GM12864 (cell line): ENCODE measurements around the gene SPR.
"Not testable (repeated sequence)": the region's sequence is repeated elsewhere in the genome, so short reads cannot be mapped to it uniquely, and the experiment has no call there.

ENCODE experiments used
- DNase-seq: peaks from one replicate; pipeline ENCODE4 v3.0.0-alpha.2; 2011; ENCODE audit warnings: low read depth
- H3K4me3 ChIP-seq: 2 replicates; pipeline ENCODE4 v1.5.1; 2011; ENCODE audit warnings: mild to moderate bottlenecking, low read depth, low read length, control low read depth
- TF ChIP-seq, protein P1 (sequence below): IDR thresholded peaks from 2 replicates; pipeline ENCODE4 v1.5.1; 2011; ENCODE audit warnings: low read depth, mild to moderate bottlenecking, moderate library complexity, low read length, control low read depth, inconsistent platforms; ENCODE audit errors: missing control alignments

SPR gene

DNA sequence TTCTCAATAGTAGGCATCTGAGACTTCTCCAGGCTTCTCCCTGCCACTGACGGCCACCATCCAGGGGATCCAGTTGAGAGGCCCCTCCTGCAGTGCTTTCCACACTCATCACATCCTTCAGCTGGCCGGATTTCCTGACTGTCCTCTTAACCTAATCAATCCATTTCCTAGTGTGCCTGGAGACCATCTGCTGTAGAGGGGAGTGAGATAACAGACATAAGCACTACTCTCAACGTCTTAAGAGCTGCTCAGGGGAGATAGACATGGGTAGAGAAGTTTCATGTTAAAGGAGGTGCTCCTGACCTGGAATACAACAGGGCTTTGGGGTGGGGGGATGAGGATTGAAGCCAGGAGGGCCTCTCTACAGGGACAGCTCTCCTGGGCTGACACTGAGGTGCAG, 14.2 kb downstream of the SPR start:
- TF ChIP-seq, protein P1, sequence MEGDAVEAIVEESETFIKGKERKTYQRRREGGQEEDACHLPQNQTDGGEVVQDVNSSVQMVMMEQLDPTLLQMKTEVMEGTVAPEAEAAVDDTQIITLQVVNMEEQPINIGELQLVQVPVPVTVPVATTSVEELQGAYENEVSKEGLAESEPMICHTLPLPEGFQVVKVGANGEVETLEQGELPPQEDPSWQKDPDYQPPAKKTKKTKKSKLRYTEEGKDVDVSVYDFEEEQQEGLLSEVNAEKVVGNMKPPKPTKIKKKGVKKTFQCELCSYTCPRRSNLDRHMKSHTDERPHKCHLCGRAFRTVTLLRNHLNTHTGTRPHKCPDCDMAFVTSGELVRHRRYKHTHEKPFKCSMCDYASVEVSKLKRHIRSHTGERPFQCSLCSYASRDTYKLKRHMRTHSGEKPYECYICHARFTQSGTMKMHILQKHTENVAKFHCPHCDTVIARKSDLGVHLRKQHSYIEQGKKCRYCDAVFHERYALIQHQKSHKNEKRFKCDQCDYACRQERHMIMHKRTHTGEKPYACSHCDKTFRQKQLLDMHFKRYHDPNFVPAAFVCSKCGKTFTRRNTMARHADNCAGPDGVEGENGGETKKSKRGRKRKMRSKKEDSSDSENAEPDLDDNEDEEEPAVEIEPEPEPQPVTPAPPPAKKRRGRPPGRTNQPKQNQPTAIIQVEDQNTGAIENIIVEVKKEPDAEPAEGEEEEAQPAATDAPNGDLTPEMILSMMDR = no peak
- H3K4me3 ChIP-seq = no peak overlapping the region
- no peak for DNase-seq

DNA sequence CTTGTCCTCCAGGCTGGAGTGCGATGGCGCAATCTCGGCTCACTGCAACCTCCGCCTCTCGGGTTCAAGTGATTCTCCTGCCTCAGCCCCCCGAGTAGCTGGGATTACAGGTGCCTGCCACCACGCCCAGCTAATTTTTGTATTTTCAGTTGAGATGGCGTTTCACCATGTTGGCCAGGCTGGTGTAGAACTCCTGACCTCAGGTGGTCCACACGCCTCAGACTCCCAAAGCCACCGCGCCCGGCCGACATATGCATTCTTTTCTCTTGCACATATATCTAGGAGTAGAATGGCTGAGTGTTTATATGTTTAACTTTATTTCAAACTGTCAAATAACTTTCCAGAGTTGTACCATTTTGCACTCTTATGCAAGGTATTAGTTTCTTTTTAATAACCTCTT, 20.2 kb downstream of the SPR start:
- not testable (repeated sequence) for H3K4me3 ChIP-seq, DNase-seq

DNA sequence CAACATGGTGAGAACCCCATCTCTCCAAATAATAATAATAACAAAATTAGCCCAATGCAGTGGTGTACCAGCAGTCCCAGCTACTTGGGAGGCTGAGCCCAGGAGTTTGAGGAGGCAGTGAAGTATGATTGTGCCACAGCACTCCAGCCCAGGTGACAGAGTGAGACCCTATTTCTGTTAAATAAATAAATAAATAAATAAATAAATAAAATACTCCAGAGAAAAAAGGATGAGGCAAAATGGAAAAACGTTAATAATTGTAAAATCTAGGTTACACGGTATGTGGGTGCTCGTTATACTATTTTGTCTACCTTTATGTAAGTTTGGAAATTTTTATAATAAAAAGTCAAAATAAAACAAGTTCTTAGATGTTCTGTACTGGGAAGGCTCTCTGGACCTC, 21.5 kb downstream of the SPR start:
- H3K4me3 ChIP-seq = no peak overlapping the region
- no peak for DNase-seq
- TF ChIP-seq, protein P1 = no peak

DNA sequence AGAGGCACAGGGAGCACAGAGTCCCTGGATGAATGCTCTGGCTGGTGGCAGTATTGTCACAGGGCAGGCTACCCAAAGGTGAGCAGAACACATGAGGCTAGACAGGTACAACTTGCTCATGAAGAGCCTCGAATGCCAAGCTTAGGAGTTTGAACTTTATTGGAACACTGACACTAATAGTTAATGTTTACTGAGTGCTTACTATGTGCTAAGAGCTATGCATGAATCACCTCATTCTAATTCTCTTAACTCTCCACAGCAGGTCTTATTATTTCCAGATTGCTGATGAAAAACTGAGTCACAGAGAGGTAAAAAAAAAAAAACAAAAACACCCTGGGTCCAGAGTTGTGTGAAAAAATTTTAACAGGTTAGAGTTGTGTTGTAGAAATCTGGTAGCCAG, 24.0 kb downstream of the SPR start:
- TF ChIP-seq, protein P1 = no peak
- DNase-seq = no peak
- no peak overlapping the region for H3K4me3 ChIP-seq

DNA sequence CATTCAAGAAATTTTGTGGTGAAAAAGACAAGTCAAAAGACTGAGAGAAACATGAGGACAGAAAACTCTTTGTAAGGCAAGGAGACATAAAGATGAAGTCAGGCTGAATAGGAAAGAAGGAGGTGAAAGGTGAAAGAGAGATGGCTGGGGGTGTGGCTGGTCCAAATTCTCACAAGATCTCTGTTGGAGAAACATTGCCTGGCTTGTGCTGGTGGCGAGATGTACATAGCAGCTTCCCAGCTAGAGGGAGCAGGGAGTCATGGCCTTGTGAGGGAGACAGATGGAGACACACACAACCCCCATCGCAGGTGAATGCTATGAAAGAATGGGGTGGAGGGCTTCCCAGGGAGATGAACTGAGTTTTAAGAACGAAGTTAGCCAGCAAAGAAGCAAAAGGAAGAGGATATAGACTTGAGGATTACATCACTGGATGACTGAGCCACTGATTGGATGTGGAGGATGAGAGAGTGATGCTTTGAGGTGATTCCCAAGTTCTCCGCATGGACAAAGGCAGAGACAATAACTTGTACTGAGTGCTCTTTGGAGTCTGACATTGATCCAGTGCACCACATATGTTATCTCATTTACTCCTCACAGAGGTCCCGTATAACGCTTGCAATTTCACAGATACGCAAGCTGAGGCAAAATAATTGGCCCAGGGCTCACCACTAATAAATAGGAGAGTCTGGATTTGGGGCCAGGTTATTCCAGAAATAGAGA, 26.4 kb downstream of the SPR start:
- TF ChIP-seq, protein P1 = no peak
- no peak for DNase-seq
- no peak overlapping the region for H3K4me3 ChIP-seq

GRCh38 chr2:72914206-72914559, 27.0 kb downstream of the SPR start:
- DNase-seq = no peak
- no peak overlapping the region for H3K4me3 ChIP-seq
- TF ChIP-seq, protein P1 = no peak

GRCh38 chr2:72914589-72915319, 27.5 kb downstream of the SPR start:
- H3K4me3 ChIP-seq = no peak overlapping the region
- TF ChIP-seq, protein P1 = no peak
- no peak for DNase-seq
